Bronchial epithelial cell (primary cell): ENCODE results near the gene TEX264. TPM values are rescaled to one million over a fixed set of nuclear protein-coding genes. Genes with fewer than 3 reads are reported as not detected.

Experiments used
- DNase-seq: peaks from one replicate; pipeline ENCODE4 v3.0.0-alpha.2; 2010; ENCODE audit warnings: low read depth
- FAIRE-seq: peaks from 2 replicates; lab custom pipeline; 2011; peaks lifted over from hg19 to GRCh38; lab: Jason Lieb, UNC
- H3K27me3 ChIP-seq: 2 replicates; pipeline ENCODE4 v1.5.1; 2011; ENCODE audit warnings: low read length; ENCODE audit not compliant: control insufficient read depth, insufficient read depth
- H3K36me3 ChIP-seq: 2 replicates; pipeline ENCODE4 v1.5.1; 2011; ENCODE audit warnings: low read length; ENCODE audit not compliant: control insufficient read depth, insufficient read depth
- H3K4me3 ChIP-seq: 2 replicates; pipeline ENCODE4 v1.5.1; 2011; ENCODE audit warnings: mild to moderate bottlenecking, low read depth, low read length, control low read depth
- CTCF ChIP-seq: IDR thresholded peaks from 2 replicates; pipeline ENCODE4 v1.5.1; 2011; ENCODE audit warnings: mild to moderate bottlenecking, moderate library complexity, low read length, control low read depth, inconsistent platforms; ENCODE audit not compliant: insufficient read depth, severe bottlenecking
- total RNA-seq: library from RNA; depleted of rRNA; stranded (reverse); fragments of >200 nt; gene quantifications from 2 replicates; pipeline ENCODE4 v1.2.1, GENCODE V29; 2014

TEX264 gene
- total RNA-seq, 1 donor from 2014 or later, result 52.9 TPM

- no peak for TF ChIP-seq CTCF
- DNase-seq (no peak), FAIRE-seq (no peak)
- no peak overlapping the region for H3K4me3 ChIP-seq
- no peaks in the 10 kb centered on the region for H3K36me3 ChIP-seq
- H3K27me3 ChIP-seq, result no peaks in the 10 kb centered on the region
These were observed 44.4 kb downstream of the TEX264 start for GRCh38 chr3:51715231-51715976.

GRCh38 chr3:51715977-51716294, 44.9 kb downstream of the TEX264 start:
- TF ChIP-seq CTCF, result no peak
- Histone ChIP-seq H3K27me3 (no peaks in the 10 kb centered on the region), H3K36me3 (no peaks in the 10 kb centered on the region), H3K4me3 (no peak overlapping the region)
- DNase-seq (no peak), FAIRE-seq (no peak)

GRCh38 chr3:51716805-51717204, 45.8 kb downstream of the TEX264 start:
- Histone ChIP-seq H3K36me3 (no peaks in the 10 kb centered on the region), H3K27me3 (no peaks in the 10 kb centered on the region), H3K4me3 (no peak overlapping the region)
- TF ChIP-seq CTCF, result no peak
- no peak for DNase-seq
- FAIRE-seq, result peak; percentile 99

GRCh38 chr3:51717446-51717845, 46.4 kb downstream of the TEX264 start:
- FAIRE-seq, result no peak
- no peak for TF ChIP-seq CTCF

GRCh38 chr3:51717947-51718346, 46.9 kb downstream of the TEX264 start:
- no peak for DNase-seq
- no peaks in the 10 kb centered on the region for H3K27me3 ChIP-seq
- FAIRE-seq, result no peak
- H3K4me3 ChIP-seq, result no peak overlapping the region
- TF ChIP-seq CTCF, result no peak
- no peaks in the 10 kb centered on the region for H3K36me3 ChIP-seq

More at GRCh38 chr3:51717446-51717845, 46.4 kb downstream of the TEX264 start:
- Histone ChIP-seq H3K4me3 (no peak overlapping the region), H3K36me3 (no peaks in the 10 kb centered on the region), H3K27me3 (no peaks in the 10 kb centered on the region)
- no peak for DNase-seq
